HepG2 (cell line): ENCODE measurements around the gene ZNF8.

Experiments used
- ESRRA ChIP-seq: sonication (generic); formaldehyde crosslinking; IDR thresholded peaks from 2 replicates; pipeline ENCODE4 v1.5.1; 2020; ENCODE audit warnings: mild to moderate bottlenecking, low read depth, missing genetic modification reagents
- EZH2 ChIP-seq: conservative IDR thresholded peaks from 2 replicates; pipeline ENCODE4 v1.6.1; 2012; ENCODE audit warnings: mild to moderate bottlenecking, low read depth, low read length, moderate library complexity
- KLF11 ChIP-seq: IDR thresholded peaks from 2 replicates; pipeline ENCODE4 v1.6.1; 2016; ENCODE audit warnings: missing compliant biosample characterization
- KLF6 ChIP-seq: IDR thresholded peaks from 2 replicates; pipeline ENCODE4 v1.8.0; 2016; ENCODE audit warnings: missing biosample characterization, missing genetic modification reagents
- NFRKB ChIP-seq: fragments of 450-650 bp; IDR thresholded peaks from 2 replicates; pipeline ENCODE4 v1.6.1; 2017
- POLR2A ChIP-seq, 2 experiments: IDR thresholded peaks; 2 replicates each; pipeline ENCODE4 v1.6.1; 2011; ENCODE audit warnings: low read depth in 2 of 2, low read length in 2 of 2, mild to moderate bottlenecking in 1 of 2, moderate library complexity in 1 of 2; ENCODE audit not compliant: insufficient read depth in 1 of 2
- POLR2AphosphoS2 ChIP-seq: IDR thresholded peaks from 2 replicates; pipeline ENCODE4 v1.6.1; 2011; ENCODE audit warnings: low read depth, low read length, improper control_type of control experiment
- PTBP1 ChIP-seq: fragments of 200-400 bp; formaldehyde crosslinking; IDR thresholded peaks from 2 replicates; pipeline ENCODE4 v1.6.1; 2018; ENCODE audit warnings: low read length, low read depth; ENCODE audit not compliant: poor library complexity, severe bottlenecking
- RAD51 ChIP-seq: fragments of 450-650 bp; IDR thresholded peaks from 2 replicates; pipeline ENCODE4 v1.6.1; 2016; ENCODE audit warnings: borderline replicate concordance
- TCF7L2 ChIP-seq: IDR thresholded peaks from 2 replicates; pipeline ENCODE4 v1.6.1; 2011; ENCODE audit warnings: mild to moderate bottlenecking, low read depth, low read length, moderate library complexity
- ZBTB1 ChIP-seq: sonication (generic); formaldehyde crosslinking; IDR thresholded peaks from 2 replicates; pipeline ENCODE4 v1.4.0; 2020; ENCODE audit warnings: missing genetic modification reagents, borderline replicate concordance
- ZNF24 ChIP-seq: fragments of 450-650 bp; IDR thresholded peaks from 2 replicates; pipeline ENCODE4 v1.6.1; 2017; ENCODE audit warnings: antibody characterized with exemption, mild to moderate bottlenecking
- TF ChIP-seq, protein P1 (sequence below): sonication (generic); formaldehyde crosslinking; IDR thresholded peaks from 2 replicates; pipeline ENCODE4 v1.8.0; 2022; ENCODE audit warnings: mild to moderate bottlenecking, missing genetic modification reagents

DNA sequence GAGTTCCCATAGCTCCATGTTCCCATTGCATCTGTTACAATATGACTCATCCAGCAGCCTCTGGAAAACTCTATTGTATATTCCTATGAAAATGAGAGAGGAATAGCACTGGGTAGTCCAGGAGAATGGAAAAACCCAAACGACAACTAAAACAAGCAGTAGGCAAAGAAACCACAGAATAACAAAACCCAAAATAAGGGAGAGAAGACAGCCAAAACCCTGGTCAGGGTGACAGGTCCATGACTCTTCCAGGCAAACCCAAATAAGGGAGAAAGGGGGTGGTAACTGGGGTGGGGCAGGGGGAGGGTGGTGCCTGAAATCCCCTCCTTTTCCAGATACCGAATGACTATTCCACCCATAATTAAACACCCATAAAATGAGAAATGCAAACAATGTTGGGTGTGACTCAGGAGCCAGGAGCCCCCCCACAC is 4.0 kb upstream of the ZNF8 start:
- TF ChIP-seq POLR2AphosphoS2 (no peak), EZH2 (no peak), NFRKB (no peak), ZBTB1 (CRISPR knock-in tag) (no peak), KLF11 (CRISPR knock-in tag) (no peak), KLF6 (no peak), PTBP1 (no peak), ZNF24 (no peak), POLR2A (IDR thresholded peaks at IDR 0.05; ENCODE audit: insufficient read depth in 1 of 2, low read depth in 2 of 2, low read length in 2 of 2) (no peak), TCF7L2 (no peak), ESRRA (CRISPR knock-in tag) (no peak), RAD51 (no peak)
- TF ChIP-seq, protein P1, sequence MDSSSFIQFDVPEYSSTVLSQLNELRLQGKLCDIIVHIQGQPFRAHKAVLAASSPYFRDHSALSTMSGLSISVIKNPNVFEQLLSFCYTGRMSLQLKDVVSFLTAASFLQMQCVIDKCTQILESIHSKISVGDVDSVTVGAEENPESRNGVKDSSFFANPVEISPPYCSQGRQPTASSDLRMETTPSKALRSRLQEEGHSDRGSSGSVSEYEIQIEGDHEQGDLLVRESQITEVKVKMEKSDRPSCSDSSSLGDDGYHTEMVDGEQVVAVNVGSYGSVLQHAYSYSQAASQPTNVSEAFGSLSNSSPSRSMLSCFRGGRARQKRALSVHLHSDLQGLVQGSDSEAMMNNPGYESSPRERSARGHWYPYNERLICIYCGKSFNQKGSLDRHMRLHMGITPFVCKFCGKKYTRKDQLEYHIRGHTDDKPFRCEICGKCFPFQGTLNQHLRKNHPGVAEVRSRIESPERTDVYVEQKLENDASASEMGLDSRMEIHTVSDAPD: no peak
